Psoas muscle (tissue), 8 donors: ENCODE results near the gene ZFYVE27. TPM values are rescaled to one million over a fixed set of nuclear protein-coding genes. Genes with fewer than 3 reads are reported as not detected.

Experiments used
- ATAC-seq, 4 donors: fragments of 200-7000 bp; cut with Tn5 transposase; one replicate each; pipeline ENCODE4 v1.9.1; 2020; ENCODE audit warnings: moderate library complexity in 3 of 4, mild to moderate bottlenecking in 2 of 4
- DNase-seq, 2 donors: peaks; one replicate each; pipeline ENCODE4 v3.0.0-alpha.2; 2020
- H3K27ac ChIP-seq: fragments of 200-600 bp; one replicate; pipeline ENCODE4 v1.8.0; 2022
- H3K27me3 ChIP-seq, 3 donors: fragments of 200-600 bp in 1 of 3; one replicate each; pipeline versions ENCODE4 v1.6.1 to v1.8.0; 2013 to 2022; ENCODE audit warnings: low read length in 2 of 3, mild to moderate bottlenecking in 2 of 3, moderate library complexity in 1 of 3; ENCODE audit not compliant: insufficient read depth in 3 of 3
- H3K36me3 ChIP-seq, 2 donors: fragments of 200-600 bp in 1 of 2; one replicate each; pipeline versions ENCODE4 v1.6.1 to v1.8.0; 2013 to 2022; ENCODE audit warnings: low read depth in 1 of 2, mild to moderate bottlenecking in 1 of 2, moderate library complexity in 1 of 2; ENCODE audit not compliant: insufficient read depth in 1 of 2
- H3K4me1 ChIP-seq: fragments of 200-600 bp; one replicate; pipeline ENCODE4 v1.8.0; 2022
- H3K4me3 ChIP-seq: fragments of 200-600 bp; one replicate; pipeline ENCODE4 v1.8.0; 2022; ENCODE audit warnings: mild to moderate bottlenecking
- H3K9me3 ChIP-seq: fragments of 200-600 bp; one replicate; pipeline ENCODE4 v1.8.0; 2022
- WGBS, 3 donors: extraction: QIAGEN DNeasy Blood & Tissue Kit; methylation state at CpG; one replicate each; pipeline versions ENCODE4 v1.1.6 to v1.1.7; 2013; 5-methylcytosine and 5-hydroxymethylcytosine counted together
- intact Hi-C, 2 donors: fragments of 100-400 bp; cut with DNase I; formaldehyde crosslinking; loops; one replicate each; pipeline versions ENCODE4 v1.11.0 to v1.14.2; 2022
- polyA plus RNA-seq, 3 donors: library from polyadenylated mRNA; stranded (reverse); fragments of 200-250 nt; gene quantifications; one replicate each; pipeline ENCODE4 v1.2.3, GENCODE V29; 2013
- total RNA-seq, 4 donors: library from RNA; stranded (reverse); fragmentation: NEBNext Ultra II Directional in 2 of 4; extraction: Animal tissue kit (Norgen Biotek cat#: 25700) in 2 of 4; gene quantifications; one replicate each; pipeline versions ENCODE4 v1.2.1 to v1.2.4, GENCODE V29; 2021 to 2023
- TF ChIP-seq, protein P1 (sequence below): fragments of 200-600 bp; IDR thresholded peaks from one replicate; pipeline ENCODE4 v1.8.0; 2022; ENCODE audit warnings: antibody characterized with exemption
- donor health status: healthy with polysubstance abuse.
- donor health status: DM: no; HTN: no; CAD: no; lungs with moderate emphysema.
- donor health status: Bipolar disorder and iron deficiency.
- donor health status: healthy.
- donor health status: DM: yes; HTN: yes; CAD: no.
- donor health status: DM: no; HTN: no; CAD: no.
- donor health status: DM: no; HTN: no; CAD: no.
- donor health status: DM: yes; HTN: yes; CAD: no.

Gene ZFYVE27
- total and polyA plus RNA-seq, 7 donors, result 8.3 to 20.1 (median 12.5) TPM

DNA sequence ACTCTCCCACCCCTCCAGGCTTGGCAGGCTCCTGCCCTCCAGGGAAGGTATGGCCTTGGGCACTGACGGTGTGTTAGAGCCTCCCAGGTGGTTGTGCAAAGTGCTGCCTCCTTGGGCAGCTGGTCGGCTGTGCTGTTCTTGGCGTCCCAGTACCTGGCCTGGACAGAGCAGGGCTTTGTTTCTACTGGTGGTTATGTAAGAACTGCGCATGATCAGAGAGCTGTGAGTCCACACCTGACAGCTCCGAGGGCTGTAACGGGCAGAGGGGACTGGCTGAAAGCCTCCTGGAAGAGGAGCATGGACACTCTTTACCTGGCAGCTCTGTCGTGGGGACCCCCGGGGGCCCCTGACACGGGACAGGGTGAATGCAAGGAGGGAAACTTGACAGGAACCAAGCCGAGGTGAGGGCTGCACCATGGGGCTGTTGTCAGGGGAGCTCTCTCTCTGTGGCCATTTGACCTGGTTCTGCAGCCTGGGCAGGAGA, 37.9 kb downstream of the ZFYVE27 start:
- Histone ChIP-seq H3K27ac (no peak overlapping the region), H3K4me1 (peaks cover 4% of the 10 kb centered on the region), H3K36me3 (no peaks in the 10 kb centered on the region), H3K9me3 (no peaks in the 10 kb centered on the region), H3K4me3 (no peak overlapping the region), H3K27me3 (peaks cover 0 to 33% (median 12%) of the 10 kb centered on the region in 3 donors)
- TF ChIP-seq, protein P1, sequence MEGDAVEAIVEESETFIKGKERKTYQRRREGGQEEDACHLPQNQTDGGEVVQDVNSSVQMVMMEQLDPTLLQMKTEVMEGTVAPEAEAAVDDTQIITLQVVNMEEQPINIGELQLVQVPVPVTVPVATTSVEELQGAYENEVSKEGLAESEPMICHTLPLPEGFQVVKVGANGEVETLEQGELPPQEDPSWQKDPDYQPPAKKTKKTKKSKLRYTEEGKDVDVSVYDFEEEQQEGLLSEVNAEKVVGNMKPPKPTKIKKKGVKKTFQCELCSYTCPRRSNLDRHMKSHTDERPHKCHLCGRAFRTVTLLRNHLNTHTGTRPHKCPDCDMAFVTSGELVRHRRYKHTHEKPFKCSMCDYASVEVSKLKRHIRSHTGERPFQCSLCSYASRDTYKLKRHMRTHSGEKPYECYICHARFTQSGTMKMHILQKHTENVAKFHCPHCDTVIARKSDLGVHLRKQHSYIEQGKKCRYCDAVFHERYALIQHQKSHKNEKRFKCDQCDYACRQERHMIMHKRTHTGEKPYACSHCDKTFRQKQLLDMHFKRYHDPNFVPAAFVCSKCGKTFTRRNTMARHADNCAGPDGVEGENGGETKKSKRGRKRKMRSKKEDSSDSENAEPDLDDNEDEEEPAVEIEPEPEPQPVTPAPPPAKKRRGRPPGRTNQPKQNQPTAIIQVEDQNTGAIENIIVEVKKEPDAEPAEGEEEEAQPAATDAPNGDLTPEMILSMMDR, result no peak
- intact Hi-C loops, result loop anchor here in 1 of 2 donors (10.0 kb wide), 1 partner anchor 250 kb away; no protein-coding TSS in a partner anchor
- ATAC-seq (no peak), DNase-seq (no peak)
- 66 to 68% (median 66%) methylated on average over 10 of the region's 10 CpGs for WGBS, 3 donors

- 96 to 98% (median 96%) methylated on average over 4 of the region's 4 CpGs for WGBS, 3 donors
- Histone ChIP-seq H3K9me3 (no peaks in the 10 kb centered on the region), H3K4me3 (no peak overlapping the region), H3K27ac (no peak overlapping the region), H3K4me1 (no peaks in the 10 kb centered on the region), H3K27me3 (peaks cover 0 to 11% (median 2%) of the 10 kb centered on the region in 3 donors), H3K36me3 (no peaks in the 10 kb centered on the region)
- TF ChIP-seq, protein P1, result no peak
- intact Hi-C loops, result loop anchor here in 1 of 2 donors (10.0 kb wide), 1 partner anchor 248 kb away; no protein-coding TSS in a partner anchor
- no peak for DNase-seq
- no peak for ATAC-seq
These were observed 40.2 kb downstream of the ZFYVE27 start for GRCh38 chr10:97777143-97777542.

DNA sequence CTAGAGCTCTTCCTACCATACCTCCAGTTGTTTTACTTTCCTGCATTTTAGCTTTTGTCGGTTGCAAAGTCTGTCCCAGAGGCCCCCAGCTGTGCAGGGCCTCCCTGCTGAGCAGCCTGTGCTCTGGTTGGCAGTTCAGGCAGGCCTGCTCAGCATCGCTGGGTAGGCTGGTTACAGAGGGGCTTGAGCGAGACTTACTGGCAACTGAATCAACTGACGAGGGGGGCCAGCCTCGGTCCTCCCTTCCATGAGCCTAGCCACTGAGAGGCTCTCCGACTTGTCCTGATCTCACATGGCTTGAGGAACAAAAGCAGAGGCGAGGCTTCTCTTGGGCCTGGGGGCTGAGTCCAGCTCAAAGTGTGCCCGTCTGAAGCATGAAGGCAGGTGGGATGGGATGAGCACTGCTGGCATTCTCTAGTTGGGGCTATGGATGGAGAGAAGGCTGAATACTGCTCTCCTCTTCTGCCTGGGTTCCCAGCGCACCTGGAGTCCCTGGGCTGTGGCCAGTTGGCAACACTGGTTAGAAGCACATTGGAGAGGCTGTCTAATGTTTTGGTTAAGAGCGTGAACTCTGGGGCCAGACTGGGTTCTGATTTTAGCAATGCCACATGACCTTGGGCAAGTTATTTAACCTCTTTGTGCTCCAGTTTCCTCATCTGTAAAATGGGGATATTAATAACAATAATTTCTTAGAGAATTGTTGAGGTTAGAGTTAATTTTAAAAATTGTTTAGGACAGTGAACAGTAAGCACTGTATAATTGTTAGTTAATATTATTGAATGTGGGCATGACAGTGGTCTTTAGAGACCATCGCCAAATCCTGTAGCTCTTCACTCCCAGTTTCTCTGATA, 41.7 kb downstream of the ZFYVE27 start:
- Histone ChIP-seq H3K4me3 (no peak overlapping the region), H3K9me3 (no peaks in the 10 kb centered on the region), H3K36me3 (no peaks in the 10 kb centered on the region), H3K27me3 (no peaks in the 10 kb centered on the region), H3K27ac (no peak overlapping the region), H3K4me1 (no peaks in the 10 kb centered on the region)
- no peak for DNase-seq
- TF ChIP-seq, protein P1, result no peak
- intact Hi-C loops, result loop anchor here in 1 of 2 donors (10.0 kb wide), 1 partner anchor 246 kb away; no protein-coding TSS in a partner anchor
- 54 to 67% (median 58%) methylated on average over 11 of the region's 11 CpGs for WGBS, 3 donors
- no peak for ATAC-seq

DNA sequence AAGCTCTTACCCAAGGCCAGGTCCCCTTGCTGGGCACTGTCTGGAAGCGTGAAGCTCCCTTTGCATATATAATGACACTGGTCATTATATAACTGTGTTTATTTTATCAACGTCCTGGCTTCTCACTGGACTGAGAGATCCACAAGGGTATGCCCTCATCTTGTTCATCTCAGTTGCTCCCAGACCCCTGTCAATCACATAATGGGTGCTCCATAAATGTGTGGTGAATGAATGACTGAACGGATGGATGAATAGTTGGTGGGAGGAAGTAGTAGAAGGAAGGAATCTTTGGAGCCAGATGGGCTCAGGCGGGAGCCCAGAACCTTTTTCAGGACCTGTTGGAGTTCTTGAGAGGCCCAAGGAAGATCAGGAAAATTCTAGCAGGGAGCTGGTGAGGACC, 42.6 kb downstream of the ZFYVE27 start:
- Histone ChIP-seq H3K27ac (no peak overlapping the region), H3K9me3 (no peaks in the 10 kb centered on the region), H3K4me1 (no peaks in the 10 kb centered on the region), H3K27me3 (no peaks in the 10 kb centered on the region), H3K36me3 (no peaks in the 10 kb centered on the region), H3K4me3 (no peak overlapping the region)
- ATAC-seq (no peak), DNase-seq (no peak)
- 76 to 81% (median 79%) methylated on average over 4 of the region's 4 CpGs for WGBS, 3 donors
- intact Hi-C loops, result loop anchor here in 1 of 2 donors (10.0 kb wide), 1 partner anchor 245 kb away; no protein-coding TSS in a partner anchor
- TF ChIP-seq, protein P1, result no peak
